GM18508 (cell line): Measurements from ENCODE around the gene ANKUB1.

ENCODE experiments used
- ATAC-seq: cut with Tn5 transposase; IDR thresholded peaks from one replicate; pipeline ENCODE4 v1.9.1; 2021; ENCODE audit warnings: moderate number of reproducible peaks; ENCODE audit not compliant: insufficient read depth, unreplicated experiment

The ANKUB1 gene

GRCh38 chr3:149715247-149715646 is 77.1 kb downstream of the ANKUB1 start:
- ATAC-seq = no peak

DNA sequence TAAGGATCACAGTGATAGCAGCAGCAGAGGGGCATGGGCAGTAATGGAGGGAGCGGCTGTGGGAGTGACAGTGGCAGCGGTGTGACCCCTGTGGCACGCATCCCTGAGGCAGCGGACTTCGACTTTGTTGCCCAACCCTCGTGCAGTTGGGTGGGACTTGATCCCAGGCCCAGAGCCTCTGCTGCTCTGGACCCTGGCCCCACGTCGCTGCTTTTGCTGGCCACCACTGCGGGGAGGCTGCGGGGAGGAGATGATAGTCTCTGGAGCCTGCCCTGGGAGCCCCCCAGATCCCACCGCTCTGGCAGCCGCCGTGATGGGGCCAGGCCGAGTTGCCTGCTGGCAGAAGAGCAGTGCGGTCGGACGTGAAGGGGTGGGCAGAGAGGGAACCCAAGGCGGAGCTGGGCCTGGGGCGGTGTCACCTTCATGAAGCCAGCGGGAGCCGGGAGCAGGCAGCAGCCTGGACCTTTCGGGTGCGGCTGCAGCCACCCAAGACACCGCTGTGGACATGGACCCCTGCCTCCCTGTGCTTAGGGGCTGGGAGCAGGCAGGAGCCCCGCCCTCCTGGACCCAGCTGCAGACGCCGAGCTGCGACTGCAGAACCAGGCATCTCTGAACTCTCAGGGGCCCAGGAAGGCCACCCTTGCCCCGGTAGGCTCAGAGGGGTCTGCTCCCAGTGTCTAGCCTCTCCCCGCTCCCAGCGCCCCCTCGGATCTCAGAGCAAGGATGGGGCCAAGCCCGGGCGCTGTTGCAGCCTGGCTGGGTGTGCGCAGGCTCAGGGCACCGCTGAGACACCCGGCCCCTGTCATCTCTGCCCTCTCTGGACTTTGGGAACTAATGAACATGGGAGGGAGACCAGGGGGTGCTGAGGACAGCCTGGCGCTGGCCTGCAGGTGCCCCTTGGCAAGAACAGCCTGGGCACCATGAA is 78.4 kb downstream of the ANKUB1 start:
- ATAC-seq = no peak
